Fibroblast of lung (primary cell): Measurements from ENCODE around the gene C1QTNF1. TPM values are rescaled to one million over a fixed set of nuclear protein-coding genes. Genes with fewer than 3 reads are reported as not detected.

Experiments used
- DNase-seq, 2 donors: peaks; one replicate each; pipeline versions ENCODE4 v3.0.0 to v3.0.0-alpha.2; 2010; ENCODE audit warnings: low read depth in 2 of 2
- H2AFZ ChIP-seq: 2 replicates; pipeline ENCODE4 v1.5.1; 2012; ENCODE audit warnings: low read length, control low read depth, inconsistent platforms
- H3K27ac ChIP-seq: 2 replicates; pipeline ENCODE4 v1.5.1; 2011; ENCODE audit warnings: low read length, control low read depth; ENCODE audit not compliant: insufficient read depth
- H3K27me3 ChIP-seq: 2 replicates; pipeline ENCODE4 v1.5.1; 2011; ENCODE audit warnings: mild to moderate bottlenecking, low read length; ENCODE audit not compliant: control insufficient read depth, insufficient read depth
- H3K36me3 ChIP-seq: 2 replicates; pipeline ENCODE4 v1.5.1; 2011; ENCODE audit warnings: low read length; ENCODE audit not compliant: control insufficient read depth, insufficient read depth
- H3K4me1 ChIP-seq: 2 replicates; pipeline ENCODE4 v1.5.1; 2011; ENCODE audit warnings: low read length; ENCODE audit not compliant: control insufficient read depth, insufficient read depth; ENCODE audit errors: extremely low read depth
- H3K4me2 ChIP-seq: 2 replicates; pipeline ENCODE4 v1.5.1; 2011; ENCODE audit warnings: low read length, control low read depth; ENCODE audit not compliant: insufficient read depth; ENCODE audit errors: extremely low read depth
- H3K4me3 ChIP-seq, 4 experiments: fragments of 200-600 bp in 1 of 4; sonication (generic) in 1 of 4; replicated peaks in 1 of 4; 2 replicates each; pipeline ENCODE4 v1.5.1; 2011 to 2016; ENCODE audit warnings: low read length in 4 of 4, low read depth in 3 of 4, mild to moderate bottlenecking in 3 of 4, control low read depth in 2 of 4, inconsistent platforms in 1 of 4, mixed read lengths in 1 of 4; ENCODE audit not compliant: insufficient read depth in 1 of 4; ENCODE audit errors: control extremely low read depth in 1 of 4
- H3K79me2 ChIP-seq: 2 replicates; pipeline ENCODE4 v1.5.1; 2012; ENCODE audit warnings: mild to moderate bottlenecking, low read length, inconsistent platforms; ENCODE audit not compliant: control insufficient read depth, insufficient read depth
- H3K9ac ChIP-seq: 2 replicates; pipeline ENCODE4 v1.5.1; 2011; ENCODE audit warnings: mild to moderate bottlenecking, low read length, control low read depth; ENCODE audit not compliant: insufficient read depth
- H3K9me3 ChIP-seq: 2 replicates; pipeline ENCODE4 v1.5.1; 2012; ENCODE audit warnings: low read depth, low read length; ENCODE audit not compliant: control insufficient read depth, insufficient read depth
- H4K20me1 ChIP-seq: 2 replicates; pipeline ENCODE4 v1.5.1; 2011; ENCODE audit warnings: low read length; ENCODE audit not compliant: control insufficient read depth, insufficient read depth; ENCODE audit errors: extremely low read depth
- CTCF ChIP-seq, 2 donors: IDR thresholded peaks in 1 of 2; conservative IDR thresholded peaks in 1 of 2; 1 replicate in 1 of 2; 2 replicates in 1 of 2; pipeline ENCODE4 v1.5.1; 2011 to 2012; ENCODE audit warnings: low read length in 2 of 2, control low read depth in 1 of 2, inconsistent platforms in 1 of 2, low read depth in 1 of 2, mild to moderate bottlenecking in 1 of 2
- EZH2 ChIP-seq: IDR thresholded peaks from 2 replicates; pipeline ENCODE4 v1.5.1; 2012; ENCODE audit warnings: low read length, control low read depth, mild to moderate bottlenecking; ENCODE audit errors: missing control alignments
- polyA plus RNA-seq, 2 donors: library from polyadenylated mRNA; depleted of rRNA in 1 of 2; stranded (reverse) in 1 of 2; unstranded in 1 of 2; fragments of >200 nt; gene quantifications; 2 replicates each; pipeline ENCODE4 v1.2.1, GENCODE V29; 2011 to 2012; ENCODE audit warnings: missing spikeins in 1 of 2
- total RNA-seq: library from RNA; depleted of rRNA; stranded (reverse); fragments of >200 nt; gene quantifications from 2 replicates; pipeline ENCODE4 v1.2.1, GENCODE V29; 2014

Gene C1QTNF1
- total and polyA plus RNA-seq, 2 donors (not counting 1 experiment from before 2014, with no cell fraction given): 15.0 to 45.2 TPM

GRCh38 chr17:79022507-79022991, 1.4 kb upstream of the C1QTNF1 start:
- Histone ChIP-seq H3K9ac (no peak overlapping the region), H3K4me1 (peaks cover 22% of the 10 kb centered on the region), H3K9me3 (no peaks in the 10 kb centered on the region), H3K4me2 (no peak overlapping the region), H2AFZ (no peak overlapping the region), H3K36me3 (no peaks in the 10 kb centered on the region), H3K79me2 (no peaks in the 10 kb centered on the region), H4K20me1 (no peaks in the 10 kb centered on the region), H3K4me3 (no peak overlapping the region), H3K27ac (no peak overlapping the region), H3K27me3 (peaks cover 4% of the 10 kb centered on the region)
- no peak for DNase-seq
- TF ChIP-seq EZH2 (no peak), CTCF (conservative IDR thresholded peaks at IDR 0.05 in 1 of 2, IDR thresholded peaks at IDR 0.05 in 1 of 2; ENCODE audit: low read depth in 1 of 2, low read length in 2 of 2) (no peak)

- Histone ChIP-seq H3K36me3 (no peaks in the 10 kb centered on the region), H2AFZ (no peak overlapping the region), H3K9ac (no peak overlapping the region), H3K9me3 (no peaks in the 10 kb centered on the region), H3K27ac (no peak overlapping the region), H4K20me1 (no peaks in the 10 kb centered on the region), H3K4me2 (no peak overlapping the region), H3K4me1 (peaks cover 28% of the 10 kb centered on the region), H3K27me3 (peaks cover 4% of the 10 kb centered on the region), H3K79me2 (no peaks in the 10 kb centered on the region), H3K4me3 (no peak overlapping the region)
- no peak for DNase-seq
- no peak for TF ChIP-seq EZH2
- TF ChIP-seq CTCF (conservative IDR thresholded peaks at IDR 0.05 in 1 of 2, IDR thresholded peaks at IDR 0.05 in 1 of 2; ENCODE audit: low read depth in 1 of 2, low read length in 2 of 2): no peak
Observed at GRCh38 chr17:79023180-79023705, 726 bp upstream of the C1QTNF1 start.

- H3K4me1 ChIP-seq: peaks cover 30% of the 10 kb centered on the region
- H3K4me2 ChIP-seq: peak overlapping the region; percentile 85
- no peaks in the 10 kb centered on the region for H3K36me3 ChIP-seq
- no peaks in the 10 kb centered on the region for H3K9me3 ChIP-seq
- TF ChIP-seq CTCF (conservative IDR thresholded peaks at IDR 0.05 in 1 of 2, IDR thresholded peaks at IDR 0.05 in 1 of 2; ENCODE audit: low read depth in 1 of 2, low read length in 2 of 2) (no peak), EZH2 (no peak)
- H3K27me3 ChIP-seq: peaks cover 4% of the 10 kb centered on the region
- DNase-seq: no peak
- no peak overlapping the region for H3K27ac ChIP-seq
- peak overlapping the region; percentile 63 to 73 (median 66) for H3K4me3 ChIP-seq
- no peaks in the 10 kb centered on the region for H3K79me2 ChIP-seq
- no peak overlapping the region for H2AFZ ChIP-seq
- H3K9ac ChIP-seq: peak overlapping the region; percentile 39
- H4K20me1 ChIP-seq: no peaks in the 10 kb centered on the region
Observed at GRCh38 chr17:79024901-79025737, 1.1 kb downstream of the C1QTNF1 start.
